Upper lobe of right lung (tissue), 1 donor: ENCODE measurements around the gene LBP. TPM values are rescaled to one million over a fixed set of nuclear protein-coding genes. Genes with fewer than 3 reads are reported as not detected.
"Not testable (repeated sequence)": the region's sequence is repeated elsewhere in the genome, so short reads cannot be mapped to it uniquely, and the experiment has no call there.

Experiments
- ATAC-seq: fragments of 200-7000 bp; cut with Tn5 transposase; one replicate; pipeline ENCODE4 v1.9.1; 2020; ENCODE audit warnings: mild to moderate bottlenecking, moderate library complexity
- DNase-seq: peaks from one replicate; pipeline ENCODE4 v3.0.0-alpha.2; 2020
- H3K27ac ChIP-seq: fragments of 200-600 bp; one replicate; pipeline ENCODE4 v1.8.0; 2022
- H3K27me3 ChIP-seq: fragments of 200-600 bp; one replicate; pipeline ENCODE4 v1.8.0; 2022; ENCODE audit warnings: mild to moderate bottlenecking
- H3K36me3 ChIP-seq: fragments of 200-600 bp; one replicate; pipeline ENCODE4 v1.8.0; 2022
- H3K4me1 ChIP-seq: fragments of 200-600 bp; one replicate; pipeline ENCODE4 v1.8.0; 2022
- H3K4me3 ChIP-seq: fragments of 200-600 bp; one replicate; pipeline ENCODE4 v1.8.0; 2022; ENCODE audit warnings: mild to moderate bottlenecking
- H3K9me3 ChIP-seq: fragments of 200-600 bp; one replicate; pipeline ENCODE4 v1.8.0; 2022
- CTCF ChIP-seq: fragments of 200-600 bp; IDR thresholded peaks from one replicate; pipeline ENCODE4 v1.8.0; 2022; ENCODE audit warnings: antibody characterized with exemption
- intact Hi-C: fragments of 100-400 bp; cut with DNase I; formaldehyde crosslinking; loops from one replicate; pipeline ENCODE4 v1.11.0; 2022
- total RNA-seq: library from RNA; stranded (reverse); fragmentation: NEBNext Ultra II Directional; extraction: Animal tissue kit (Norgen Biotek cat#: 25700); gene quantifications from one replicate; pipeline ENCODE4 v1.2.1, GENCODE V29; 2021
- donor health status: DM: no; HTN: yes; CAD: no; lungs with severe emphysema.

Gene LBP
- total RNA-seq, 1 donor from 2014 or later: 0.26 TPM

DNA sequence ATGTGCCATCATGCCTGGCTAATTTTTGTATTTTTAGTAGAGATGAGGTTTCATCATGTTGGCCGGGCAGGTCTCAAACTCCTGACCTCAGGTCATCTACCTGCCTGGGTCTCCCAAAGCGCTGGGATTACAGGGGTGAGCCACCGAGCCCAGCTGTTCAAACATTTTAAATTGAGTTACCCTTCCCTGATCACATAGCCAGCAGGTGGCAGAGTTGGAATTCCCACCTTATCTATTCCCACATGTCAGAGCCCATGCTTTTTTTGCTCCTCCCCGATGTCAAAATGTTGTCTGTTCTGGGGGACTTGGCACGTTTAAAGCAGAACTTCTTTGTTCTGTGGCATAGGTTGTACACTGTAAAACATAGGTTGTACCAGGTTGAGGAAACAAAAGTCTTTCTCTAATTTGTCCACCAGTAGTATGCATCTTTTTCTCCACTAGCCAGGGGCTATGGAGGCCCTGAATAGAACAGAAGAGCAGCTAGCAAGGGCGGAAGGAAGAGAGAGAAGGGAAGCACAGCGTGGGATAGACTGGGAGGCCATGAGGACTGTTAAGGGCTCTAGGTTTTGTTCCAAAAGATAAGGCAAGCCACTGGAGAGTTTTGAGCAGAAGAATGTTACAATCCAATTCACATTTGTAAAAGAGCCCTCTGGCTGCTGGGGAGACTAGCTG, 7.3 kb upstream of the LBP start:
- intact Hi-C loops: no loop called here
- Histone ChIP-seq H3K27me3 (no peaks in the 10 kb centered on the region), H3K4me1 (no peaks in the 10 kb centered on the region), H3K27ac (no peak overlapping the region), H3K4me3 (no peak overlapping the region), H3K36me3 (no peaks in the 10 kb centered on the region), H3K9me3 (no peaks in the 10 kb centered on the region)
- TF ChIP-seq CTCF: no peak
- ATAC-seq: no peak
- DNase-seq: no peak

- H3K27me3 ChIP-seq, ATAC-seq, H3K36me3 ChIP-seq, intact Hi-C loops, DNase-seq, H3K4me1 ChIP-seq, H3K9me3 ChIP-seq, H3K27ac ChIP-seq, H3K4me3 ChIP-seq: not testable (repeated sequence)
Observed at GRCh38 chr20:38339521-38339896, 6.8 kb upstream of the LBP start.

DNA sequence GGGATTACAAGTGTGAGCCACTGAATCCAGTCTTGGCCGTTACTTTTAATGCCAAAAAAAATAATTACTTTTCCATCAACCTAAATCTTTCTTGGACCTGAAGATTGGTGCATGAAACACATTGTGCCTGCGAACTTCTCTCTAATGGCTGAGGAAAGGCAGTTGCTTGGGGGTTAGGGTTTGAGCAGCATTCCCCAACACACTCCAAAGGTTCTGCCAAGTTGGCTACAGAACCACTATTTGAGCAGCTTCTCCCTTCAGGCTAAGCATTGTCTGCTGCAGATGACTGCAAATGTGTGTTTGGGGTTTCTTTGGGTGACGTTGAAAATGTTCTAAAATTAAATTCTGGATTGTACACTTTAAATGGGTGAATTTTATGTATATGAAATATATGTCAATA, 6.3 kb upstream of the LBP start:
- TF ChIP-seq CTCF: no peak
- H3K36me3 ChIP-seq: no peaks in the 10 kb centered on the region
- no peak overlapping the region for H3K27ac ChIP-seq
- DNase-seq (no peak), ATAC-seq (no peak)
- H3K9me3 ChIP-seq: no peaks in the 10 kb centered on the region
- H3K4me1 ChIP-seq: no peaks in the 10 kb centered on the region
- H3K27me3 ChIP-seq: no peaks in the 10 kb centered on the region
- no peak overlapping the region for H3K4me3 ChIP-seq
- intact Hi-C loops: no loop called here

DNA sequence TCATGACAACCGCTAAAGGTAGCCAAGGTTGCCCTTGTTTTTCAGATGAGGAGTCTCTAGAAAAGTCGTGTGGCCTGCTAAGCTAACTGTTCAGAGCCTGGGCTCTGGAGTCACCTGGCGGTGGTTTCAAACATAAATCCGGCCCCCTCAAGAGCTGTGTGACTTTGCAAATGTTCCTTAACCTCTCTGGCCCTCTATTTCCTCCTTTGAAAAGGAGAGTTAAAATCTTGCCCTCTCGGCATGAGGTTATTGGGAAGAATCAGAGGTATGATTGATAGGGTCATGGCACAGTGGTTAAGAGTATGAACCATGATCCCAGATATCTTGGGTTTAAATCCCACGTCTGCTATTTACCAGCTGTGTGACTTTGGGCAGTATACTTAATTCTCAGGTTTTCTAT, 5.6 kb upstream of the LBP start:
- no peaks in the 10 kb centered on the region for H3K36me3 ChIP-seq
- ATAC-seq (no peak), DNase-seq (no peak)
- no peak overlapping the region for H3K4me3 ChIP-seq
- H3K4me1 ChIP-seq: no peaks in the 10 kb centered on the region
- intact Hi-C loops: no loop called here
- H3K27me3 ChIP-seq: no peaks in the 10 kb centered on the region
- TF ChIP-seq CTCF: no peak
- no peak overlapping the region for H3K27ac ChIP-seq
- H3K9me3 ChIP-seq: no peaks in the 10 kb centered on the region

DNA sequence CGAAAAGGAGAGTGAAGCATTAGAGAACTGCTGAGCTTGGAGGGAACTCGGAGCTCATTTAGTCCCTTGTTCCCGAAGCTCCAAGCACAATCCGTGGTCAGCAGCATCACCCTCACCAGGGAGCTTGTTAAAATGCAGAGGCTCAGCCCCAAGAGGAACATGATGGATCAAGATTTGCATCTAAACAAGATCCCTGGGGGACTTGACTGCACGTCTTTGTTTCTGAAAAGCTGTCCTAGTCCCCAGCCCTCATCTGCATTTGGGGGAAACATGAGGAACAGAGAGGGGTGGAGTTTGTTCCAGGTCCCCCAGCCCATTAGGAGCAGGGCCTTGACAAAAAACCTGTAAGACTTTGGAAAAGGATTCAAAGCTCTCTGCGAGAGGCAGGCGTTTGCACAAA, 4.1 kb upstream of the LBP start:
- intact Hi-C loops: no loop called here
- DNase-seq (no peak), ATAC-seq (no peak)
- Histone ChIP-seq H3K4me3 (no peak overlapping the region), H3K36me3 (no peaks in the 10 kb centered on the region), H3K4me1 (no peaks in the 10 kb centered on the region), H3K27me3 (no peaks in the 10 kb centered on the region), H3K9me3 (no peaks in the 10 kb centered on the region), H3K27ac (no peak overlapping the region)
- TF ChIP-seq CTCF: no peak

- Histone ChIP-seq H3K4me3 (no peak overlapping the region), H3K9me3 (no peaks in the 10 kb centered on the region), H3K4me1 (no peaks in the 10 kb centered on the region), H3K27me3 (no peaks in the 10 kb centered on the region), H3K36me3 (no peaks in the 10 kb centered on the region), H3K27ac (no peak overlapping the region)
- no peak for ATAC-seq
- TF ChIP-seq CTCF: no peak
- intact Hi-C loops: no loop called here
- no peak for DNase-seq
Observed at GRCh38 chr20:38342713-38343310, 3.5 kb upstream of the LBP start.
